Fibroblast of lung (primary cell): ENCODE measurements around the gene AFAP1L1. TPM values are rescaled to one million over a fixed set of nuclear protein-coding genes. Genes with fewer than 3 reads are reported as not detected.

Experiments used
- DNase-seq, 2 donors: peaks; one replicate each; pipeline versions ENCODE4 v3.0.0 to v3.0.0-alpha.2; 2010; ENCODE audit warnings: low read depth in 2 of 2
- H2AFZ ChIP-seq: 2 replicates; pipeline ENCODE4 v1.5.1; 2012; ENCODE audit warnings: low read length, control low read depth, inconsistent platforms
- H3K27ac ChIP-seq: 2 replicates; pipeline ENCODE4 v1.5.1; 2011; ENCODE audit warnings: low read length, control low read depth; ENCODE audit not compliant: insufficient read depth
- H3K27me3 ChIP-seq: 2 replicates; pipeline ENCODE4 v1.5.1; 2011; ENCODE audit warnings: mild to moderate bottlenecking, low read length; ENCODE audit not compliant: control insufficient read depth, insufficient read depth
- H3K36me3 ChIP-seq: 2 replicates; pipeline ENCODE4 v1.5.1; 2011; ENCODE audit warnings: low read length; ENCODE audit not compliant: control insufficient read depth, insufficient read depth
- H3K4me1 ChIP-seq: 2 replicates; pipeline ENCODE4 v1.5.1; 2011; ENCODE audit warnings: low read length; ENCODE audit not compliant: control insufficient read depth, insufficient read depth; ENCODE audit errors: extremely low read depth
- H3K4me2 ChIP-seq: 2 replicates; pipeline ENCODE4 v1.5.1; 2011; ENCODE audit warnings: low read length, control low read depth; ENCODE audit not compliant: insufficient read depth; ENCODE audit errors: extremely low read depth
- H3K4me3 ChIP-seq, 4 experiments: fragments of 200-600 bp in 1 of 4; sonication (generic) in 1 of 4; replicated peaks in 1 of 4; 2 replicates each; pipeline ENCODE4 v1.5.1; 2011 to 2016; ENCODE audit warnings: low read length in 4 of 4, low read depth in 3 of 4, mild to moderate bottlenecking in 3 of 4, control low read depth in 2 of 4, inconsistent platforms in 1 of 4, mixed read lengths in 1 of 4; ENCODE audit not compliant: insufficient read depth in 1 of 4; ENCODE audit errors: control extremely low read depth in 1 of 4
- H3K79me2 ChIP-seq: 2 replicates; pipeline ENCODE4 v1.5.1; 2012; ENCODE audit warnings: mild to moderate bottlenecking, low read length, inconsistent platforms; ENCODE audit not compliant: control insufficient read depth, insufficient read depth
- H3K9ac ChIP-seq: 2 replicates; pipeline ENCODE4 v1.5.1; 2011; ENCODE audit warnings: mild to moderate bottlenecking, low read length, control low read depth; ENCODE audit not compliant: insufficient read depth
- H3K9me3 ChIP-seq: 2 replicates; pipeline ENCODE4 v1.5.1; 2012; ENCODE audit warnings: low read depth, low read length; ENCODE audit not compliant: control insufficient read depth, insufficient read depth
- H4K20me1 ChIP-seq: 2 replicates; pipeline ENCODE4 v1.5.1; 2011; ENCODE audit warnings: low read length; ENCODE audit not compliant: control insufficient read depth, insufficient read depth; ENCODE audit errors: extremely low read depth
- EZH2 ChIP-seq: IDR thresholded peaks from 2 replicates; pipeline ENCODE4 v1.5.1; 2012; ENCODE audit warnings: low read length, control low read depth, mild to moderate bottlenecking; ENCODE audit errors: missing control alignments
- polyA plus RNA-seq, 2 donors: library from polyadenylated mRNA; depleted of rRNA in 1 of 2; stranded (reverse) in 1 of 2; unstranded in 1 of 2; fragments of >200 nt; gene quantifications; 2 replicates each; pipeline ENCODE4 v1.2.1, GENCODE V29; 2011 to 2012; ENCODE audit warnings: missing spikeins in 1 of 2
- total RNA-seq: library from RNA; depleted of rRNA; stranded (reverse); fragments of >200 nt; gene quantifications from 2 replicates; pipeline ENCODE4 v1.2.1, GENCODE V29; 2014
- TF ChIP-seq, protein P1 (sequence below), 2 donors: IDR thresholded peaks in 1 of 2; conservative IDR thresholded peaks in 1 of 2; 1 replicate in 1 of 2; 2 replicates in 1 of 2; pipeline ENCODE4 v1.5.1; 2011 to 2012; ENCODE audit warnings: low read length in 2 of 2, control low read depth in 1 of 2, inconsistent platforms in 1 of 2, low read depth in 1 of 2, mild to moderate bottlenecking in 1 of 2

The AFAP1L1 gene
- total and polyA plus RNA-seq, 2 donors (not counting 1 experiment from before 2014, with no cell fraction given): 3.0 to 7.1 TPM

DNA sequence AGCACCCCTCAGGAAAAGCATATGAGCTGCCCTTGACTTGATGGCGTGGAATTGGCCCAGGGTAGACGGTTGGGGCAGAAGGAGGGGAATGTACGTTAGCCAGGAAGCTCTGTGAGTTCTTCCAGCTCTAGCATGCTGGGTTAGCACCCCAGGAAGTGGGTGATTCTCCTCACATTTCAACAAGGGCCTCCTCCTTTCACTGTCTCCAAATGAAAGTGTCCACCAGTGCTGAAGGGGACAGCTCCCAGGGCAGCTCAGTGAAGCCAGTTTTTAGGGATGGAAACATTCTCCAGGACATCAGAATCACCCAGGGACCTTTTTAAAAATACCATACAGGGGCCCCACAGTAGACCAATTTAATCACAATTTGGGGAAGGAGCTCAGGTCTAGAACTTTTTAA, 17.2 kb upstream of the AFAP1L1 start:
- Histone ChIP-seq H3K4me3 (no peak overlapping the region), H2AFZ (no peak overlapping the region), H3K9me3 (no peaks in the 10 kb centered on the region), H3K9ac (no peak overlapping the region), H4K20me1 (no peaks in the 10 kb centered on the region), H3K27me3 (no peaks in the 10 kb centered on the region), H3K27ac (no peak overlapping the region), H3K4me1 (peaks cover 9% of the 10 kb centered on the region), H3K36me3 (peaks cover 17% of the 10 kb centered on the region), H3K4me2 (no peak overlapping the region), H3K79me2 (no peaks in the 10 kb centered on the region)
- peak; percentile 35 to 36 for DNase-seq
- TF ChIP-seq EZH2: no peak
- TF ChIP-seq, protein P1, sequence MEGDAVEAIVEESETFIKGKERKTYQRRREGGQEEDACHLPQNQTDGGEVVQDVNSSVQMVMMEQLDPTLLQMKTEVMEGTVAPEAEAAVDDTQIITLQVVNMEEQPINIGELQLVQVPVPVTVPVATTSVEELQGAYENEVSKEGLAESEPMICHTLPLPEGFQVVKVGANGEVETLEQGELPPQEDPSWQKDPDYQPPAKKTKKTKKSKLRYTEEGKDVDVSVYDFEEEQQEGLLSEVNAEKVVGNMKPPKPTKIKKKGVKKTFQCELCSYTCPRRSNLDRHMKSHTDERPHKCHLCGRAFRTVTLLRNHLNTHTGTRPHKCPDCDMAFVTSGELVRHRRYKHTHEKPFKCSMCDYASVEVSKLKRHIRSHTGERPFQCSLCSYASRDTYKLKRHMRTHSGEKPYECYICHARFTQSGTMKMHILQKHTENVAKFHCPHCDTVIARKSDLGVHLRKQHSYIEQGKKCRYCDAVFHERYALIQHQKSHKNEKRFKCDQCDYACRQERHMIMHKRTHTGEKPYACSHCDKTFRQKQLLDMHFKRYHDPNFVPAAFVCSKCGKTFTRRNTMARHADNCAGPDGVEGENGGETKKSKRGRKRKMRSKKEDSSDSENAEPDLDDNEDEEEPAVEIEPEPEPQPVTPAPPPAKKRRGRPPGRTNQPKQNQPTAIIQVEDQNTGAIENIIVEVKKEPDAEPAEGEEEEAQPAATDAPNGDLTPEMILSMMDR (conservative IDR thresholded peaks at IDR 0.05 in 1 of 2, IDR thresholded peaks at IDR 0.05 in 1 of 2; ENCODE audit: low read depth in 1 of 2, low read length in 2 of 2): no peak

DNA sequence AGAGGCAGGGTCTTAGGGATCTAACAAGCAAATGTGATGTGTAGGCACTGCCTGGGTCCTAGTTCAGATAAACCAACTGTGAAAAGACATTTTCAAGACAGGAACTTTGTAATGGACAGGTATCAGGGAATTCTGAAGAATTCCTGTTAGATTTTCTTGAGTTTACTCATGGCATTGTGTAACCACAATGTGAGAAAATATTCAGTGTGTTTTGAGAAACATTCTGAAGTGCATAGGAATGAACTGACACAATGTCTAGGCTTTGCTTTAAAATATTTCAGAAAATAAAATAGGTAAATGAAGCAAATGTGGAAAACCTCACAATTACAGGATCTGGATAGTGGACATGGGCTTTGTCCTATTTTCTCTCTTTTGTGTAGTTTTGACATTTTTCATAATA, 15.2 kb upstream of the AFAP1L1 start:
- Histone ChIP-seq H3K4me1 (peaks cover 9% of the 10 kb centered on the region), H3K79me2 (no peaks in the 10 kb centered on the region), H2AFZ (no peak overlapping the region), H3K27me3 (no peaks in the 10 kb centered on the region), H4K20me1 (no peaks in the 10 kb centered on the region), H3K36me3 (peaks cover 8% of the 10 kb centered on the region), H3K9me3 (no peaks in the 10 kb centered on the region), H3K27ac (no peak overlapping the region), H3K9ac (no peak overlapping the region), H3K4me2 (no peak overlapping the region), H3K4me3 (no peak overlapping the region)
- peak in 1 of 2 donors; percentile 75 for DNase-seq
- TF ChIP-seq EZH2: no peak
- TF ChIP-seq, protein P1 (conservative IDR thresholded peaks at IDR 0.05 in 1 of 2, IDR thresholded peaks at IDR 0.05 in 1 of 2; ENCODE audit: low read depth in 1 of 2, low read length in 2 of 2): no peak

DNA sequence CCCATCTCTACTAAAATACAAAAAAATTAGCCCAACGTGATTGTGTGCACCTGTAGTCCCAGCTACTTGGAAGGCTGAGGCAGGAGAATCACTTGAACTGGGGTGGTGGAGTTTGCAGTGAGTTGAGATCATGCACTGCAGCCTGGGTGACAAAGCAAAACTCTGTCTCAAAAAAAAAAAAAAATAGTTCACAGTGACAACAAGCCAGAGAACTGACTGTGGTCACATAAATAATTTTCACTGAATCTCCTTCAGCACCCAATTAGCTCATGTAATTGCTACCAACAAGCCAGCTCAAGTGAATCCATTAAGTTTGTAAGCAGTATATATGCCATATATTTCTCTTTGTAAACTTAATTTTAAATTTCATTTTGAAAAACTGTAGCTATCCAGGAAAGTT, 14.5 kb upstream of the AFAP1L1 start:
- Histone ChIP-seq H3K27ac (no peak overlapping the region), H3K79me2 (no peaks in the 10 kb centered on the region), H3K36me3 (peaks cover 7% of the 10 kb centered on the region), H4K20me1 (no peaks in the 10 kb centered on the region), H3K4me3 (no peak overlapping the region), H3K9ac (no peak overlapping the region), H3K9me3 (no peaks in the 10 kb centered on the region), H3K4me2 (no peak overlapping the region), H3K4me1 (peaks cover 9% of the 10 kb centered on the region), H3K27me3 (no peaks in the 10 kb centered on the region), H2AFZ (no peak overlapping the region)
- TF ChIP-seq EZH2: no peak
- TF ChIP-seq, protein P1 (conservative IDR thresholded peaks at IDR 0.05 in 1 of 2, IDR thresholded peaks at IDR 0.05 in 1 of 2; ENCODE audit: low read depth in 1 of 2, low read length in 2 of 2): no peak
- no peak for DNase-seq
